ENCODE results near the gene VDR.

DNA sequence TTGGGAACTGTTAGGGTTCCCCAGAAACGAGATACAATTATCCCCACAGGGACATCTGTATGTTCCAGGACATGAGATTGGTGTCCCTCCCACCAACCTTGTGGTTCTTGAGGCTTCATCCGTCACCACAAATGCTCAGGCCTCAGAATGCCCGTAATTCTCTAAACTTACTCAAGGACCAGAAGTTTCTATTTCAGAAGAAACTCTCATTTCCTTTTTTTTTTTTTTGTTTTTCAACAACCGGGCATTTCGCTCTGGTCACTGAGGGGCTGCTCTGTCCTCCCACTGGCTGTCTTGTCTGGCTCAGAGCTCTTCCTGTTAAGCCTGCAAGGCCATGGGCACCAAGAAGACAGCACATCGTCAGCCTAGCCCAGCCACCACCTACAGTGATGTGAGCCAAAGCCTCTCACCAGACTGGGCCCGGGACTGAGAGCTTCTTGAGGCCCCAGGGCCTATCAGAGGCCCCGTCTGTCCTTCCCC, 36.2 kb downstream of the VDR start:
- TF ChIP-seq, protein P1, sequence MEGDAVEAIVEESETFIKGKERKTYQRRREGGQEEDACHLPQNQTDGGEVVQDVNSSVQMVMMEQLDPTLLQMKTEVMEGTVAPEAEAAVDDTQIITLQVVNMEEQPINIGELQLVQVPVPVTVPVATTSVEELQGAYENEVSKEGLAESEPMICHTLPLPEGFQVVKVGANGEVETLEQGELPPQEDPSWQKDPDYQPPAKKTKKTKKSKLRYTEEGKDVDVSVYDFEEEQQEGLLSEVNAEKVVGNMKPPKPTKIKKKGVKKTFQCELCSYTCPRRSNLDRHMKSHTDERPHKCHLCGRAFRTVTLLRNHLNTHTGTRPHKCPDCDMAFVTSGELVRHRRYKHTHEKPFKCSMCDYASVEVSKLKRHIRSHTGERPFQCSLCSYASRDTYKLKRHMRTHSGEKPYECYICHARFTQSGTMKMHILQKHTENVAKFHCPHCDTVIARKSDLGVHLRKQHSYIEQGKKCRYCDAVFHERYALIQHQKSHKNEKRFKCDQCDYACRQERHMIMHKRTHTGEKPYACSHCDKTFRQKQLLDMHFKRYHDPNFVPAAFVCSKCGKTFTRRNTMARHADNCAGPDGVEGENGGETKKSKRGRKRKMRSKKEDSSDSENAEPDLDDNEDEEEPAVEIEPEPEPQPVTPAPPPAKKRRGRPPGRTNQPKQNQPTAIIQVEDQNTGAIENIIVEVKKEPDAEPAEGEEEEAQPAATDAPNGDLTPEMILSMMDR (IDR thresholded peaks at IDR 0.05) = no peak
- TF ChIP-seq EZH2 (IDR thresholded peaks at IDR 0.05; ENCODE audit: borderline replicate concordance, insufficient read depth, low read depth, low read length, poor library complexity, severe bottlenecking) = no peak
